ENCODE data around the gene ABCC1. TPM values are rescaled to one million over a fixed set of nuclear protein-coding genes. Genes with fewer than 3 reads are reported as not detected.

The ABCC1 gene
- total and polyA plus RNA-seq, 2 of the 8 experiments (the other 6 are each of a cell fraction or from before 2014, with no cell fraction given): 42.6 to 66.8 TPM

DNA sequence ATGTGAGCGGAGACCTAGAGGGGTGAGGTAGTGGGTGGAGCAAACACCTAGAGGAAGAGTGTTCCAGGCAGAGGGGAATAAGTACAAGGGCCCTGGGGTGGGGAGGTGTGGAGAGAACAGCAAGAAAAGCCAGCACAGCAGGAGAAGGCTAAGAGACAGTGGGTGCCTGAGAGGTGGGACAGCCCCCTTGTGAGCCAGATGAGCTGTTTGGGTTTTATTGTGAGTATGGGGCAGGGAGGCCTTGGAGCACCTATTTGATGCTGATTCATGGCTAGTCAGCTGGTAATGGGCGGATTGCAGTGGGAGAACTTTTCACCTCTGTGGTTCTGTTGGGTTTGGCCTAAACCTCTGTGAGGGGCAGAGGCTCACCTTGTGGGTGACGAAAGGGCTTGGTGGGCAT, 68.4 kb downstream of the ABCC1 start:
- Histone ChIP-seq H2BK120ac (replicated peaks; ENCODE audit: low read depth, low read length) (no peak overlapping the region), H2BK15ac (ENCODE audit: low read length) (no peak overlapping the region), H3K36me3 (ENCODE audit: control insufficient read depth in 2 of 4, insufficient read depth in 4 of 4, low read length in 3 of 4) (peaks cover 4 to 42% (median 20%) of the 10 kb centered on the region in 4 experiments; a peak in 7 of 8 replicates), H2BK20ac (ENCODE audit: low read length) (no peak overlapping the region), H3K27me3 (replicated peaks in 1 of 4; ENCODE audit: control insufficient read depth in 3 of 4, extremely low read depth in 1 of 4, insufficient read depth in 3 of 4, low read length in 3 of 4) (no peaks in the 10 kb centered on the region), H4K20me1 (replicated peaks in 1 of 2; ENCODE audit: control insufficient read depth in 1 of 2, insufficient read depth in 2 of 2, low read length in 2 of 2) (peaks cover 9% of the 10 kb centered on the region in 2 experiments), H4K91ac (replicated peaks; ENCODE audit: insufficient read length, low read length) (no peak overlapping the region), H3K27ac (ENCODE audit: low read depth, low read length) (no peak overlapping the region), H2BK5ac (ENCODE audit: low read depth, low read length) (no peak overlapping the region), H2AFZ (ENCODE audit: low read length) (no peak overlapping the region), H3K4me2 (ENCODE audit: insufficient read depth in 1 of 2, low read depth in 2 of 2, low read length in 2 of 2) (no peak overlapping the region), H4K5ac (ENCODE audit: insufficient read length, low read depth, low read length) (no peak overlapping the region), H3K56ac (replicated peaks; ENCODE audit: insufficient read length, low read depth, low read length) (no peak overlapping the region), H3K79me1 (ENCODE audit: low read depth, low read length) (peaks cover 2% of the 10 kb centered on the region; the same call in 1 of the 2 replicates), H3K14ac (ENCODE audit: insufficient read length) (no peak overlapping the region), H3K18ac (ENCODE audit: extremely low read depth, low read length) (no peak overlapping the region), H2AK5ac (ENCODE audit: low read depth, low read length) (no peak overlapping the region), H3K23me2 (ENCODE audit: low read depth, low read length) (no peaks in the 10 kb centered on the region), H3K4ac (replicated peaks; ENCODE audit: insufficient read length, low read depth, low read length) (no peak overlapping the region), H4K8ac (ENCODE audit: extremely low read depth, insufficient read depth, low read length) (no peak overlapping the region), H3K4me3 (ENCODE audit: extremely low read depth in 1 of 4, insufficient read depth in 2 of 4, low read depth in 3 of 4, low read length in 4 of 4) (no peak overlapping the region), H2BK12ac (ENCODE audit: low read depth, low read length) (no peak overlapping the region), H3K4me1 (replicated peaks in 1 of 4; ENCODE audit: control insufficient read depth in 3 of 4, insufficient read depth in 4 of 4, low read length in 3 of 4) (no peaks in the 10 kb centered on the region), H3K9me3 (ENCODE audit: insufficient read depth in 2 of 2, low read depth in 1 of 2, low read length in 1 of 2) (no peaks in the 10 kb centered on the region), H3K9ac (replicated peaks in 1 of 4; ENCODE audit: extremely low read depth in 1 of 4, low read depth in 3 of 4, low read length in 3 of 4) (no peak overlapping the region), H3K23ac (ENCODE audit: insufficient read length) (no peak overlapping the region), H3K79me2 (ENCODE audit: control insufficient read depth in 1 of 2, insufficient read depth in 2 of 2, low read length in 2 of 2) (peaks cover 0 to 6% of the 10 kb centered on the region in 2 experiments; a peak in 1 of 4 replicates)
- no peak for FAIRE-seq
- ChIA-PET POLR2A (ENCODE audit: partially characterized antibody) (interaction anchor here (0.8 to 1.4 kb wide), 2 partner anchors 10 to 130 kb away, joined by 3 read pairs; partner anchors contain the start of gene CEP20), CTCF (ENCODE audit: partially characterized antibody) (interaction anchor here (0.9 to 1.2 kb wide), 2 partner anchors 20 to 174 kb away, joined by 3 to 5 read pairs; no protein-coding TSS in a partner anchor)
- TF ChIP-seq EZH2 (IDR thresholded peaks at IDR 0.05; ENCODE audit: low read depth, low read length, severe bottlenecking) (no peak), SIRT6 (IDR thresholded peaks at IDR 0.05; ENCODE audit: low read length) (no peak), SP1 (IDR thresholded peaks at IDR 0.05; ENCODE audit: low read depth, low read length) (no peak), KDM5A (IDR thresholded peaks at IDR 0.05; ENCODE audit: low read length) (no peak), SP4 (IDR thresholded peaks at IDR 0.05; ENCODE audit: low read length) (no peak), NANOG (IDR thresholded peaks at IDR 0.05; ENCODE audit: insufficient read depth, low read depth, low read length, poor library complexity, severe bottlenecking) (no peak), SAP30 (IDR thresholded peaks at IDR 0.05; ENCODE audit: insufficient read depth, insufficient replicate concordance, low read length) (no peak), BCL11A (IDR thresholded peaks at IDR 0.05; ENCODE audit: low read depth in 2 of 2, low read length in 2 of 2) (no peak), CHD2 (IDR thresholded peaks at IDR 0.05; ENCODE audit: low read length) (no peak), RAD21 (IDR thresholded peaks at IDR 0.05 in 1 of 2, conservative IDR thresholded peaks at IDR 0.05 in 1 of 2; ENCODE audit: low read depth in 2 of 2, low read length in 2 of 2) (no peak)
- WGBS, 2 experiments (ENCODE audit: extremely low coverage in 1 of 2, insufficient coverage in 1 of 2, insufficient read length in 1 of 2, insufficient replicate concordance in 2 of 2, low coverage in 1 of 2, low lambda C conversion rate in 2 of 2, missing lambda C conversion rate in 1 of 2): 79% methylated on average over 3 of the region's 3 CpGs; no CpG with 5 or more reads in 1 of the 2 experiments
- DNase-seq (ENCODE audit: low read depth in 1 of 2, low spot score in 2 of 2): no peak
